ENCODE results near the gene GPR39.

DNA sequence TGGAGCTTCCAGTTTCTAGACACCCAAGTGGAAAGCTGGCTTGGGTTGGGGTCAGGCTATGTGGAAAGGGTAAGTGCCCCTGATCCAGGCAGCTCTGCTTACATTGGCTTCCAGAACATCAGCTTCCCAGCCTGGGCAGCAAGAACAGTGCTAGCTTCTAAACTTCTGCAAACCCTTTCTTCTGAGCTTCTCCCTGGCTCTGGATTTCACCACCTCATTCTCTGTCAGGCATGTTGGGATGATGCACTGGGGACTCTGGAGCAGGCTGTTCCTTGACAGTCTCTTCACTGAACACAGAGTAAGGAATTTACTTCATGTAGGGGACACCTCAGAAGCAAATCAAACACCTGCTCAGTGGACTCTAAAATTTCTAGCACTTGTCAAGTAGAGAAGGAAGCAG is 180.6 kb downstream of the GPR39 start:
- TF ChIP-seq, protein P1, sequence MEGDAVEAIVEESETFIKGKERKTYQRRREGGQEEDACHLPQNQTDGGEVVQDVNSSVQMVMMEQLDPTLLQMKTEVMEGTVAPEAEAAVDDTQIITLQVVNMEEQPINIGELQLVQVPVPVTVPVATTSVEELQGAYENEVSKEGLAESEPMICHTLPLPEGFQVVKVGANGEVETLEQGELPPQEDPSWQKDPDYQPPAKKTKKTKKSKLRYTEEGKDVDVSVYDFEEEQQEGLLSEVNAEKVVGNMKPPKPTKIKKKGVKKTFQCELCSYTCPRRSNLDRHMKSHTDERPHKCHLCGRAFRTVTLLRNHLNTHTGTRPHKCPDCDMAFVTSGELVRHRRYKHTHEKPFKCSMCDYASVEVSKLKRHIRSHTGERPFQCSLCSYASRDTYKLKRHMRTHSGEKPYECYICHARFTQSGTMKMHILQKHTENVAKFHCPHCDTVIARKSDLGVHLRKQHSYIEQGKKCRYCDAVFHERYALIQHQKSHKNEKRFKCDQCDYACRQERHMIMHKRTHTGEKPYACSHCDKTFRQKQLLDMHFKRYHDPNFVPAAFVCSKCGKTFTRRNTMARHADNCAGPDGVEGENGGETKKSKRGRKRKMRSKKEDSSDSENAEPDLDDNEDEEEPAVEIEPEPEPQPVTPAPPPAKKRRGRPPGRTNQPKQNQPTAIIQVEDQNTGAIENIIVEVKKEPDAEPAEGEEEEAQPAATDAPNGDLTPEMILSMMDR (conservative IDR thresholded peaks at IDR 0.05; ENCODE audit: low read depth, low read length) = no peak
- TF ChIP-seq EZH2 (IDR thresholded peaks at IDR 0.05; ENCODE audit: low read length, unreplicated experiment) = no peak

All from PC-3 (cell line).